GM21526 (cell line): Measurements from ENCODE around the gene DNAL1.
A peak's percentile ranks its signal among the peaks of the same experiment; 100 is the strongest.
"Not testable (repeated sequence)": the region's sequence is repeated elsewhere in the genome, so short reads cannot be mapped to it uniquely, and the experiment has no call there.

Source experiments
- ATAC-seq: cut with Tn5 transposase; IDR thresholded peaks from one replicate; pipeline ENCODE4 v1.9.1; 2021; ENCODE audit warnings: moderate library complexity; ENCODE audit not compliant: unreplicated experiment, low FRiP score

DNAL1 gene

DNA sequence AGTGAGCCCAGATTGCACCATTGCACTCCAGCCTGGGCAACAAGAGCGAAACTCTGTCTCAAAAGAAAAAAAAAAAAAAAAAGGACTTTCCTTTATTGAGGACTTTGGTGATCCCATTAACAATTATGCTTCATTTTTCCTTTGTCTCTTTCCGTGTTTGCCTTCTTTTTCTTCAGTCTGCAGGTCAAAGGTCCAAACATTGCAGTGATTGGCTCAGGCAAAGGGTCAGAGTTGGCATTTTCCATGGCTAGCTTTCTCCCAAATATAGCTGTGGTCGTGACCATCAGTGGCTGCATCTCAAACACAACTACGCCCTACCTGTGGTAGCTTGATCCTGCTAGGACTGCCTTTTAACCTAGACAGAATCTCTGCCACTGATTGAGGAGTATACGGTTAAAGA is 7.0 kb upstream of the DNAL1 start:
- no peak for ATAC-seq

DNA sequence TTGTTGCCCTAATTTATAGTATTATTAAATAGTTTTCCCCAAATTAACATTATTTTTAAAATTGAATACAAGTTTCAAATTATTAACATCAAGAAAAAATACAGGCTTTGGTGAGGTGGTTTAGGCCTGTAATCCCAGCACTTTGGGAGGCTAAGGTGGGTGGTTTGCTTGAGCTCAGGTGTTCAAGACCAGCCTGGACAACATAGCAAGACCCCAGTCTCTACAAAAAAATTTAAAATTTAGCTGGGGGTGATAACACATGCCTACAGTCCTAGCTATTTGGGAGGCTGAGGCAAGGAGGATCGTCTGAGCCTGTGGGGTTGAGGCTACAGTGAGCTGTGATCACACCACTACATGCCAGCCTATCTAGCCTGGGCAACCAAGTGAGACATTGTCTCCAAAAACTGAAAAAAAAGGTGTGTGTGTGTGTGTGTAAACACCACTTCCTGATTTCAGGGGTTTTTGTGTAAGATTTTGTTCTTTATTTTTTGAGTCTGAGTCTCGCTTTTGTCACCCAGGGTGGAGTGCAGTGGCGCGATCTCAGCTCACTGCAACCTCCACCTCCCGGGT is 3.9 kb upstream of the DNAL1 start:
- no peak for ATAC-seq

DNA sequence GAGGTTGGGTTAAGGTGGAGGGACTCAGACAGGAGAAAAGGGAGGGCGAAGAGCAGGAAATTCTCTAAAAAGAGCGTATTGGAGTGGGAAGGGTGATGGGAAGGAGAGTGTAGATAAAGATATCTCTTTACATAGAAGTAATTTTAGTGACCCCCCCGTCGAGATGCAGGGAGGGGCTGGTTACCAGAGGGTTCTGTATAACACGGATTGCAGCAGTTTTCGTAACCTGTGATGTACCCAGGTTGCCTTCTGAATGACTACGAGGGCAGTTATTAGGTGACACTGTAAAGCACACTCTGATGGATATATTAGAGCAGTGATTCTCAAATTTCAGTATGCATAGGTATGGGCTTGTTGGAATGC is 443 bp downstream of the DNAL1 start:
- ATAC-seq, result no peak

- ATAC-seq, result no peak
These were observed 6.2 kb downstream of the DNAL1 start for GRCh38 chr14:73651005-73651404.

- ATAC-seq, result no peak
These were observed 11.1 kb downstream of the DNAL1 start for GRCh38 chr14:73655851-73656250.

- not testable (repeated sequence) for ATAC-seq
These were observed 14.4 kb downstream of the DNAL1 start for GRCh38 chr14:73659202-73659601.

DNA sequence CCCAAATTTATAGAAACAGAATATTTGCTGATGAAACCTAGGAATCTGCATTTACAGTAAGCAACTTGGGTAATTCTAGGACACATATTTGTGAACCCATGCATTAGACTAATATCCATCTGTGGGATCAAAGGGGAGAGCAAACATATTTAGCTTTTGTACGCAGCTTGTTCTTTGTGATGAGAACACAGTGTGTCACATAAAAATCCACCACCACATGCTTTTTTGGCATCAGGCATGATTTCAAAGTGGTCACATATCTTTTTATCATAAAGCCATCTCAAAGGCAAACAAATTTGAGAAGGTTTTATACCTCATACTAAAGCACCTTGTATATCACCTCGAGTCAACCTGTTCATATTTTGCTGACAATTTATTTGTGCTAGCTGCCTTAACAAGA is 15.7 kb downstream of the DNAL1 start:
- ATAC-seq, result no peak

GRCh38 chr14:73661872-73662271 is 17.1 kb downstream of the DNAL1 start:
- no peak for ATAC-seq

GRCh38 chr14:73662487-73662943 is 17.7 kb downstream of the DNAL1 start:
- ATAC-seq, result no peak

DNA sequence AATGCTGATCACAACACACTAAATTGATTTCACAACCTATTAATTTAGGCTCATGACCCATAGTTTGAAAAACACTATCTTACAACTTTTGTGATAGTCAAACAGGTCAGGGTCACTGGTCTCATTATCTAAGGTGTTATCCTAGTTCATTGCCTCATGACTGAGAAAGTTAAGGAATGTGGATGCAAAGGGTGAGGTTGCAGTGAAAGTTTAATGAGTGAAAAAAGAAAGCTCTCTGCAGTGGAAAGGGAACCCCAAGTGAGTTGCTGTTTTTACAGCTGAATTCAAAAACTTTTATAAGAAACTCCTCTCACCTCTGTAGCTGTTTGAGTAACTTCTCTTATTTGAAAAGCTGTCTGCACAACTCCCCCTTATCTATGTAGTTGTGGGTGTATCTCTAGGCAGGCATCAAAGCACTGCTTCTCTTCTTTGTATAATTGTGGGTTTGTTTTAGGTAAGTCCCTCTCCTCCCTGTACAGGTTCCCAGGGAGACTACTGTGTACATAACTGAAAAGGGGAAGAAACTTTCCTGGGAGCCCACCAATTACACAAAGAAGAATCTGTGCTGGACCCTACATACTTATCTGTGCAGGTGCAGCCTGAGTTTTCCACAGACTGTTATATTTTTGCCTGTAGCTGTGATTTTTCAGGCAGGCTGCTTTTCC is 18.9 kb downstream of the DNAL1 start:
- ATAC-seq, result no peak

GRCh38 chr14:73665130-73665529 is 20.3 kb downstream of the DNAL1 start:
- ATAC-seq, result no peak

DNA sequence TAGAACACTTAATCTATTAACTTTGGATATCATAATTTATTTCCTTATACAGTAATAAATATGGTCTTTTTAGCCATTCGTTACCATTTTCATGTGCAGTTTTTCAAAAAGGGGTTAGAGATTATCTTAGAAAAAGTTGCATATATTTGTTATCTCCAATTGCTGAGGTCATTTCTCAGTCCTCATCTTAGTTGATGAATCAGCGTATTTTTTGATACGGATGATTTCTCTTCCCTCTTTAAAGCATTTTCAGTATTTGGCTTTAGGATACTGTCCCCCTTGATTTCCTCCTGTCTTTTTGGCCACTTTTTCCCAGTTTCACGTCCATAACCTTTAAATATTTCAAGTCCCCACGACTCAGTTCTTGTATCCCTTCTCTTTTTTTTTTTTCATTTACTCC is 21.8 kb downstream of the DNAL1 start:
- ATAC-seq, result no peak

DNA sequence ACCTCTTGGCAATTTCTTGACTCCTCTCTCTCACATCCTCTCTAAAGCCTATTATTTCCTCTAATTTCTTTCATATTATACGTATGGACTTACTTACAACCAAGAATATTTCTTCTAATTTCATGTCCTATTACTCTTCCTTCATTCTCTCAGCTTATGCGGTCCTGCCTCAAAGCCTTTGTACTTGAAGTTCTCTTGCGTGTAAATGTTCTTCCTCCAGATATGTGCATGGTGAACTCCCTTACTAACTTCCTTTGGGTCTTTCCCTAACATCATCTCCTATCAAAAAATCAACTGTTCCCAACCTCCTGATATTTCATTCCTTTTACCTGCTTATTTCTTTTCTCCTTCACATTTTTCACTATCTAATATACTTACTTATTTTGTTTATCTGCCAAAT is 23.1 kb downstream of the DNAL1 start:
- no peak for ATAC-seq

DNA sequence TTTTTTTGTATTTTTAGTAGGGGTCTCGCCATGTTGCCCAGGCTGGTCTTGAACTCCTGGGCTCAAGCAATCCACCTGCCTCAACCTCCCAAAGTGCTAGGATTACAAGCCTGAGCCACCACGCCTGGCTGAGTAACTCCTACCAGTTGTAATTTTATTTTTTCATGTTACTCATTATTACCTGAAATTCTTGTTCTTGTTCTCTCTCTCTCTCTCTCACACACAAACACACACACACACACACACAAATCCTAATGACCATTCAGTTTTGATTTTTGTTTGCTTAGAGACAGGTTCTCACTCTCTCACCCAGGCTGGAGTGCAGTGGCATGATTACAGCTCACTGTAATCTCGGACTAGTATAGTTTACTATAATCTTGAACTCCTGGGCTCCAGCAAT is 30.2 kb downstream of the DNAL1 start:
- ATAC-seq, result no peak

GRCh38 chr14:73678698-73679097 is 33.9 kb downstream of the DNAL1 start:
- no peak for ATAC-seq

GRCh38 chr14:73680821-73681220 is 36.0 kb downstream of the DNAL1 start:
- no peak for ATAC-seq

GRCh38 chr14:73684627-73685026 is 39.8 kb downstream of the DNAL1 start:
- ATAC-seq, result no peak

- ATAC-seq, result no peak
These were observed 40.5 kb downstream of the DNAL1 start for GRCh38 chr14:73685328-73685727.

GRCh38 chr14:73686901-73687300 is 42.1 kb downstream of the DNAL1 start:
- no peak for ATAC-seq

- no peak for ATAC-seq
These were observed 49.3 kb downstream of the DNAL1 start for GRCh38 chr14:73694083-73694482.

GRCh38 chr14:73695082-73695481 is 50.3 kb downstream of the DNAL1 start:
- ATAC-seq, result no peak

DNA sequence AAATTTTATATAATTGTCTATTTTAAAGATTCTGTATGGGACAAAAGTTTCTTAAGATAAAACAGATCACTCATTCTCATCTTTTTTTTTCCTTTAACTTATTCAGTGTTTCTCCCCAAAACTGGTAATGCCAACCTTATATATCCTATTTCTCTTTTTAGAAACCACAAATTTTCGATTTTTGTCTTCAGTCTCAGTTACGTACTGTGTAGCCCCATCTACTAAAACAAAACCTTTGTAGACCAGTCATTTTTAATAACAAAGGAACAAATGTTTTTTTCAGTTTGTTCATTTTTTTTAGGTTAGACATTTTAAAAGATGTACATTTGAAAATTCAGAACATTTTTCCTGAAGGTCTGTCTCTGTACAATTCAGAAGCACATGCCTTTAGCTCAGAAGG is 51.2 kb downstream of the DNAL1 start:
- peak; percentile 47 for ATAC-seq
